IMR-90 (cell line): ENCODE data around the gene CETN1. TPM values are rescaled to one million over a fixed set of nuclear protein-coding genes. Genes with fewer than 3 reads are reported as not detected.

Experiments used
- ATAC-seq: fragments of 200-7000 bp; cut with Tn5 transposase; 2 replicates; pipeline ENCODE4 v1.9.1; 2020; ENCODE audit warnings: low read depth, mild to moderate bottlenecking, moderate library complexity
- BruUV-seq: library from RNA; stranded (reverse); fragments of 400-500 nt; replicated peaks from 2 replicates; lab custom pipeline; 2021; lab: Mats Ljungman, UMichigan
- CTCF ChIA-PET: fragments of 300-600 bp; formaldehyde crosslinking; extraction: SDS; loops from one replicate; lab custom pipeline; 2021; ENCODE audit warnings: antibody characterized with exemption; lab: Yijun Ruan, JAX
- POLR2A ChIA-PET: fragments of 300-600 bp; sonication (Branson Sonifier 250); formaldehyde crosslinking; loops from one replicate; lab custom pipeline; 2022; ENCODE audit warnings: antibody characterized with exemption; ENCODE audit not compliant: unreplicated experiment; lab: Charles Lee
- DNase-seq: peaks from one replicate; pipeline ENCODE4 v3.0.0; 2013
- H2AFZ ChIP-seq: replicated peaks from 2 replicates; pipeline ENCODE3; 2013; ENCODE audit warnings: low read length, mild to moderate bottlenecking; ENCODE audit not compliant: poor library complexity
- H2AK5ac ChIP-seq: 2 replicates; pipeline ENCODE4 v1.6.1; 2013; ENCODE audit warnings: low read depth, low read length, inconsistent platforms
- H2AK9ac ChIP-seq: replicated peaks from 2 replicates; pipeline ENCODE3; 2013; ENCODE audit warnings: mild to moderate bottlenecking, low read depth, low read length, moderate library complexity; ENCODE audit not compliant: poor library complexity
- H2BK120ac ChIP-seq: 2 replicates; pipeline ENCODE4 v1.6.1; 2013; ENCODE audit warnings: low read depth, low read length, inconsistent platforms
- H2BK15ac ChIP-seq: 3 replicates; pipeline ENCODE4 v1.6.1; 2013; ENCODE audit warnings: low read depth, low read length, inconsistent platforms
- H2BK20ac ChIP-seq: 2 replicates; pipeline ENCODE4 v1.6.1; 2013; ENCODE audit warnings: low read depth, mild to moderate bottlenecking, inconsistent platforms, low read length, moderate library complexity
- H2BK5ac ChIP-seq: 2 replicates; pipeline ENCODE4 v1.6.1; 2013; ENCODE audit warnings: mild to moderate bottlenecking, low read depth, low read length, inconsistent platforms; ENCODE audit not compliant: poor library complexity, severe bottlenecking
- H3K14ac ChIP-seq: replicated peaks from 2 replicates; pipeline ENCODE4 v1.6.1; 2013; ENCODE audit warnings: low read depth, low read length, inconsistent platforms
- H3K18ac ChIP-seq: 2 replicates; pipeline ENCODE4 v1.6.1; 2013; ENCODE audit warnings: low read depth, low read length, control low read depth
- H3K23ac ChIP-seq: 2 replicates; pipeline ENCODE4 v1.6.1; 2013; ENCODE audit warnings: low read depth, low read length, inconsistent platforms
- H3K27ac ChIP-seq: 2 replicates; pipeline ENCODE4 v1.5.1; 2013; ENCODE audit warnings: mild to moderate bottlenecking, control low read depth, low read length; ENCODE audit not compliant: insufficient read depth
- H3K27me3 ChIP-seq: 2 replicates; pipeline ENCODE4 v1.6.1; 2013; ENCODE audit warnings: low read length; ENCODE audit not compliant: control insufficient read depth, insufficient read depth
- H3K36me3 ChIP-seq: 2 replicates; pipeline ENCODE4 v1.6.1; 2013; ENCODE audit warnings: low read length, mixed read lengths; ENCODE audit not compliant: control insufficient read depth, insufficient read depth
- H3K4ac ChIP-seq: 2 replicates; pipeline ENCODE4 v1.6.1; 2013; ENCODE audit warnings: low read depth, low read length, inconsistent platforms
- H3K4me1 ChIP-seq: 2 replicates; pipeline ENCODE4 v1.6.1; 2013; ENCODE audit warnings: low read length, mixed read lengths; ENCODE audit not compliant: control insufficient read depth, insufficient read depth
- H3K4me2 ChIP-seq: 2 replicates; pipeline ENCODE4 v1.6.1; 2013; ENCODE audit warnings: low read depth, mild to moderate bottlenecking, control low read depth, low read length, moderate library complexity
- H3K4me3 ChIP-seq: 2 replicates; pipeline ENCODE4 v1.5.1; 2013; ENCODE audit warnings: low read depth, mild to moderate bottlenecking, control low read depth, low read length, moderate library complexity; ENCODE audit not compliant: insufficient read depth
- H3K56ac ChIP-seq: 2 replicates; pipeline ENCODE4 v1.6.1; 2013; ENCODE audit warnings: low read length, inconsistent platforms; ENCODE audit not compliant: insufficient read depth; ENCODE audit errors: extremely low read depth
- H3K79me1 ChIP-seq, 2 experiments: 2 replicates each; pipeline ENCODE4 v1.6.1; 2013; ENCODE audit warnings: low read length in 2 of 2, inconsistent platforms in 1 of 2, low read depth in 1 of 2
- H3K9ac ChIP-seq: 2 replicates; pipeline ENCODE4 v1.6.1; 2013; ENCODE audit warnings: low read depth, low read length, control low read depth
- H3K9me1 ChIP-seq: 2 replicates; pipeline ENCODE4 v1.6.1; 2013; ENCODE audit warnings: low read length, inconsistent platforms; ENCODE audit not compliant: insufficient read depth
- H3K9me3 ChIP-seq: 2 replicates; pipeline ENCODE4 v1.6.1; 2013; ENCODE audit warnings: low read length; ENCODE audit not compliant: control insufficient read depth, insufficient read depth
- H4K20me1 ChIP-seq: 2 replicates; pipeline ENCODE4 v1.6.1; 2013; ENCODE audit warnings: low read length, inconsistent platforms; ENCODE audit not compliant: insufficient read depth
- H4K5ac ChIP-seq: 2 replicates; pipeline ENCODE4 v1.6.1; 2013; ENCODE audit warnings: mild to moderate bottlenecking, low read depth, low read length, control low read depth
- H4K8ac ChIP-seq, 2 experiments: 2 replicates each; pipeline ENCODE4 v1.6.1; 2013; ENCODE audit warnings: low read depth in 2 of 2, low read length in 2 of 2, control low read depth in 1 of 2, inconsistent platforms in 1 of 2
- H4K91ac ChIP-seq: 2 replicates; pipeline ENCODE4 v1.6.1; 2013; ENCODE audit warnings: low read depth, low read length, inconsistent platforms; ENCODE audit not compliant: insufficient read depth
- BHLHE40 ChIP-seq: fragments of 150-350 bp; IDR thresholded peaks from 2 replicates; pipeline ENCODE4 v1.6.1; 2016; ENCODE audit warnings: mild to moderate bottlenecking, low read depth, low read length
- CEBPB ChIP-seq: IDR thresholded peaks from 2 replicates; pipeline ENCODE4 v1.6.1; 2012; ENCODE audit warnings: low read depth, low read length, improper control_type of control experiment
- CHD1 ChIP-seq: IDR thresholded peaks from 2 replicates; pipeline ENCODE4 v1.6.1; 2012; ENCODE audit warnings: low read depth, low read length, improper control_type of control experiment
- MAZ ChIP-seq: IDR thresholded peaks from 2 replicates; pipeline ENCODE4 v1.6.1; 2012; ENCODE audit warnings: low read depth, mild to moderate bottlenecking, low read length, improper control_type of control experiment, moderate library complexity, borderline replicate concordance
- MXI1 ChIP-seq: IDR thresholded peaks from 2 replicates; pipeline ENCODE4 v1.6.1; 2012; ENCODE audit warnings: low read depth, mild to moderate bottlenecking, low read length, moderate library complexity, borderline replicate concordance
- POLR2A ChIP-seq: IDR thresholded peaks from 2 replicates; pipeline ENCODE4 v1.6.1; 2012; ENCODE audit warnings: mild to moderate bottlenecking, low read depth, low read length
- RCOR1 ChIP-seq: IDR thresholded peaks from 2 replicates; pipeline ENCODE4 v1.6.1; 2012; ENCODE audit warnings: mild to moderate bottlenecking, low read length, improper control_type of control experiment; ENCODE audit not compliant: insufficient replicate concordance
- RFX5 ChIP-seq: IDR thresholded peaks from 2 replicates; pipeline ENCODE4 v1.8.0; 2012; ENCODE audit warnings: low read depth, mild to moderate bottlenecking, low read length, moderate library complexity
- SMC3 ChIP-seq: fragments of 150-350 bp; IDR thresholded peaks from 2 replicates; pipeline ENCODE4 v1.6.1; 2016; ENCODE audit warnings: low read depth, mild to moderate bottlenecking, antibody characterized with exemption, low read length, moderate library complexity
- WGBS, 2 experiments: methylation state at CpG; one replicate each; pipeline versions ENCODE4 v1.1.5 to v1.1.7; 2013; ENCODE audit warnings: missing lambda C conversion rate in 2 of 2; ENCODE audit not compliant: insufficient read length in 1 of 2; ENCODE audit errors: extremely low coverage in 2 of 2; 5-methylcytosine and 5-hydroxymethylcytosine counted together
- dilution Hi-C: fragments of 300-500 bp; cut with HindIII; formaldehyde crosslinking; loops from one replicate; pipeline ENCODE4 v1.14.3; 2018; ENCODE audit warnings: low sequenced_read_pairs; ENCODE audit not compliant: unreplicated experiment
- in situ Hi-C: fragments of 300-500 bp; cut with MboI; formaldehyde crosslinking; loops from 3 replicates; pipeline ENCODE4 v1.14.3; 2019; ENCODE audit warnings: low sequenced_read_pairs, inconsistent platforms, mixed read lengths
- intact Hi-C: fragments of 100-400 bp; cut with micrococcal nuclease; formaldehyde crosslinking; loops from 2 replicates; pipeline ENCODE4 v1.10.0; 2022
- polyA plus RNA-seq, 3 experiments: library from polyadenylated mRNA; depleted of rRNA; stranded (reverse); fragments of >200 nt; gene quantifications; 2 replicates each; pipeline ENCODE4 v1.2.3, GENCODE V29; 2012; ENCODE audit warnings: low replicate concordance in 1 of 3
- total RNA-seq: library from RNA; depleted of rRNA; stranded (reverse); fragments of >200 nt; gene quantifications from 2 replicates; pipeline ENCODE4 v1.2.3, GENCODE V29; 2012
- TF ChIP-seq, protein P1 (sequence below): fragments of 150-350 bp; IDR thresholded peaks from 2 replicates; pipeline ENCODE4 v1.6.1; 2017; ENCODE audit warnings: mild to moderate bottlenecking, antibody characterized with exemption, low read length, low read depth

CETN1 gene
- total and polyA plus RNA-seq, 2 of the 4 experiments (the other 2 are of a cell fraction): not detected

DNA sequence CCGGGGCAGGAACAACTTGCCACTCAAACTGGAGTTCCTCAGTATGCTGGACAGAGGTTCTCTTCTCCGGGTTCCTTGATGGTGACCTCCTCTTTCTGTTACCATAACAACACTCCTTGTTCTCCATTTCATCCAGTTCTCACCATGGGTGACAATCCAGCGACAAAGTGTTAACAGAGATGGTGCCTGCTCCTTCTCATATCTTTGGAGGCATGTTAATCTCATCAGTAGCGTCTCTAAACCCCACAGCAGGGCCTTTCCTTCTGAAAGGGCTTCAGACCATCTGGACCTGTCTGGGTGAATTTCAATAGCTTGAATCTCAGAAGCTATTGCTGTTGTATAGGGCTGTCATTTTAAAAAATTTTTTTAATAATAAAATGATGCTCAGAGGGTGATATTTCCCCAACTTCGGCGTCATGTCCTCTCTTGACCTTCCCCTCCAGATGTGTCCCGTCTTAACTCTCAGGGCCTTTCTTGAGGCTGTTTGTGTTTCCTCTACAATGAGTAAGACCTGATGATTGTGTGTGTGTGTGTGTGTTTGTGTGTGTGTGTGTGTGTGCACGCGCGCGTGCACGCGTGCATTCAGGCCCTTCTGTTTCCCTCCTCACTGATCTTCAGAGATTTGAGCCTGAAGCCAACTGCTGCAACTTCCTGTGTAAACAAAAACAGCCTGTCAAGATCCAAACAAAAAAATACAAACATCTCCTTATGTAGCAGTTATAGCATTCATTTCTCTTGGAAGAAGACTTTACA is 24.3 kb upstream of the CETN1 start:
- 67% methylated on average over 1 of the region's 13 CpGs; no CpG with 5 or more reads in 1 of the 2 experiments for WGBS, 2 experiments
- no peaks in the 10 kb centered on the region for H3K36me3 ChIP-seq
- peaks cover 6% of the 10 kb centered on the region for H3K27me3 ChIP-seq
- H3K79me1 ChIP-seq: no peaks in the 10 kb centered on the region
- no peak overlapping the region for H3K4ac ChIP-seq
- H3K14ac ChIP-seq: no peak overlapping the region
- no peak overlapping the region for H2AFZ ChIP-seq
- in situ Hi-C loops (no loop called here), dilution Hi-C loops (no loop called here), intact Hi-C loops (no loop called here)
- no peak for DNase-seq
- no peak overlapping the region for H4K91ac ChIP-seq
- no peak overlapping the region for H3K4me2 ChIP-seq
- no peak overlapping the region for H2AK9ac ChIP-seq
- TF ChIP-seq POLR2A: no peak
- TF ChIP-seq, protein P1, sequence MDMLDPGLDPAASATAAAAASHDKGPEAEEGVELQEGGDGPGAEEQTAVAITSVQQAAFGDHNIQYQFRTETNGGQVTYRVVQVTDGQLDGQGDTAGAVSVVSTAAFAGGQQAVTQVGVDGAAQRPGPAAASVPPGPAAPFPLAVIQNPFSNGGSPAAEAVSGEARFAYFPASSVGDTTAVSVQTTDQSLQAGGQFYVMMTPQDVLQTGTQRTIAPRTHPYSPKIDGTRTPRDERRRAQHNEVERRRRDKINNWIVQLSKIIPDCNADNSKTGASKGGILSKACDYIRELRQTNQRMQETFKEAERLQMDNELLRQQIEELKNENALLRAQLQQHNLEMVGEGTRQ: no peak
- no peak for TF ChIP-seq MAZ
- TF ChIP-seq CHD1: no peak
- TF ChIP-seq BHLHE40: no peak
- no peak for TF ChIP-seq MXI1
- TF ChIP-seq CEBPB: no peak
- TF ChIP-seq RFX5: no peak
- TF ChIP-seq SMC3: no peak
- no peak for TF ChIP-seq RCOR1
- H4K20me1 ChIP-seq: no peaks in the 10 kb centered on the region
- H3K9ac ChIP-seq: no peak overlapping the region
- no peak overlapping the region for H2BK15ac ChIP-seq
- H2AK5ac ChIP-seq: no peak overlapping the region
- H4K8ac ChIP-seq: no peak overlapping the region
- H2BK20ac ChIP-seq: no peak overlapping the region
- BruUV-seq: no TSS peak
- no peak overlapping the region for H2BK120ac ChIP-seq
- ATAC-seq: no peak
- no peaks in the 10 kb centered on the region for H3K9me1 ChIP-seq
- no peak overlapping the region for H3K4me3 ChIP-seq
- ChIA-PET POLR2A (no interaction called here), CTCF (no interaction called here)
- H3K18ac ChIP-seq: no peak overlapping the region
- no peak overlapping the region for H2BK5ac ChIP-seq
- no peak overlapping the region for H4K5ac ChIP-seq
- H3K9me3 ChIP-seq: no peaks in the 10 kb centered on the region
- H3K23ac ChIP-seq: no peak overlapping the region
- no peak overlapping the region for H3K56ac ChIP-seq
- H3K4me1 ChIP-seq: no peaks in the 10 kb centered on the region
- no peak overlapping the region for H3K27ac ChIP-seq
